Cortex of kidney (tissue), 1 donor: ENCODE data around the gene GNG2.

Experiments used
- DNase-seq: peaks from one replicate; lab custom pipeline; 2025; lab: John Stamatoyannopoulos, UW

The GNG2 gene

DNA sequence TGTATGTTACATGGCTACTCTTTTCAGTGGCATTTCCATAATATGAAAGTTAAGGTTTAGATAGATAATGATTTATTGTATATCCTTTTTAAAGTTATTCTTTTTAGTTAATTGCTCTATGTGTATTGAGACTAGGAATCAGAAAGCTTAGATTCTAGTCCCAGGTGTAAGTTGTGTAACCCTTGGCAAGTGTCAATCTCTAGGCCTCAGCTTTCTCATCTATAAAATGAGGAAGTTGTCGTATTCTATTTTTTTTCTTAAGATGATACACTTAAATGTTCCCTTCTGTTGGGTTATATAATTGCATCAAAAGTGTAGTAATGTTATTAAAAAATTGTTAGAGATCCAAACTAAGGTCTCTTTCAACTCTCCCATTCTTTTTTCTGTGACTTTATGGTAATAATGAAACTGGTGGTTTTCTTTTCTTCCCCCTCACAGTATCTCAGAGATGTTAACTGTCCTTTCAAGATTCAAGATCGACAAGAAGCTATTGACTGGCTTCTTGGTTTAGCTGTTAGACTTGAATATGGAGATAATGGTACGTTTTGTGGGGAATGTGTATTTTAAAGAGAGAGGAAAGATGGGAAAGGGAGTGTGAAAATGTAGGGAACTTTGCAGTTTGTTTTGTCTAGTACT, 133.0 kb downstream of the GNG2 start:
- no peak for DNase-seq

DNA sequence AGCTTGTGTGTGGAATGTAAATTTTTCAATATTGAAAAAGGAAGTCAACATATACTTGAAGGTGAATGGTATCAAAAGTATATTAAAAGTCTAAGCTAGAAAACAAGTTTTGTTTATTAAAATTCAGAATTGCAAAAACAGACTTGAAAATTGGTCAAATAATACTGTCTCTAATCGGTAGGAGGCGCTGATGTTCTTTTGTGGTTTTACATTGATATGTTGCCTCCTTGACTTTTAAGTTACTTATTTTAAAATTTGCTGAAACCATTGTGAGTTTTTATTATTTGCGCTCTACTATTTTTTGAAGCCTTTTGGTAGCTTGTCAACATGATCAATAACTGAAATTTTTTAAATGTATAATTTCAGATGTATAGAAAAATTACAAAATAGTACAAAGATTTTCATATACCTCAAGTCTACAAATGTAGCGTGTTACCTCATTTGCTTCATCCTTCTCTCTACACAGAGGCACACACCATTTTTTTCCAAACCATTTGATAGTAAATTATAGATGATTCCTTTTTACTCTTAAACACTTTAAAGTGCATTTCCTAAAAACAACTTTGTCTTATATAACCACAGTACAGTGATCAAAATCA, 135.8 kb downstream of the GNG2 start:
- no peak for DNase-seq

DNA sequence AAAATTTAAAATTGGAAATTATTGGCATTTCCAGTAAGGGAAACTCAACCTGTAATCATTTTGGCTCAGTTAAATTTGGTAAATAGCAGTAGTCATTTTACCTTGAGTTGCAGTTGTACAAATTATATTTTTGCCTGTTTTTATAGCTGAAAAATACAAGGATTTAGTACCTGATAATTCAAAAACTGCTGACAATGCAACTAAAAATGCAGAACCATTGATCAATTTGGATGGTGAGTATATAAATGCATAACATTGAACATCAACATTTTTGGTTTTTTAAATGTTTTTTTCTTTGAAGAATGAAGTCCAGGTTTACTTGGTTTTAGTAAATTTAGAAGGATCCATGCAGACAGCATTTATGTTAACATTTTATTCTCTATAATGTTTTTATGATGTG, 137.9 kb downstream of the GNG2 start:
- DNase-seq, result no peak

DNA sequence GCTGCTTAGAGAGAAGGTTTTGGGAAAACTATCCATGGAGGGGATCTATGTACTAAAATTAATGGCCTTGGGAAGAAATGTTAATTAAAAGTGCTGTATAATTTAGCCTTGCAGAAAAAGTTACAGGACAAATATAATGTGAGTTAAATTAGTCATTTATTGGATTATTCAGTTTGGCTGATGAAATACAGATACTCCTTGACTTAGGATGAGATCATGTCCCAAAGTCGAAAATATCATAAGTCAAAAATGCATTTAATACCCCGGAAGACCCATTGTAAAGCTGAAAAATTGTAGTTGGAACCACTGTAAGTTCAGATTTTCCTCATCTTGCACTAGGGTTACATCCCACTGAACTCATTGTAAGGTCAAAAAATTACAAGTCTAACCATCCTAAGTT, 138.7 kb downstream of the GNG2 start:
- no peak for DNase-seq

DNA sequence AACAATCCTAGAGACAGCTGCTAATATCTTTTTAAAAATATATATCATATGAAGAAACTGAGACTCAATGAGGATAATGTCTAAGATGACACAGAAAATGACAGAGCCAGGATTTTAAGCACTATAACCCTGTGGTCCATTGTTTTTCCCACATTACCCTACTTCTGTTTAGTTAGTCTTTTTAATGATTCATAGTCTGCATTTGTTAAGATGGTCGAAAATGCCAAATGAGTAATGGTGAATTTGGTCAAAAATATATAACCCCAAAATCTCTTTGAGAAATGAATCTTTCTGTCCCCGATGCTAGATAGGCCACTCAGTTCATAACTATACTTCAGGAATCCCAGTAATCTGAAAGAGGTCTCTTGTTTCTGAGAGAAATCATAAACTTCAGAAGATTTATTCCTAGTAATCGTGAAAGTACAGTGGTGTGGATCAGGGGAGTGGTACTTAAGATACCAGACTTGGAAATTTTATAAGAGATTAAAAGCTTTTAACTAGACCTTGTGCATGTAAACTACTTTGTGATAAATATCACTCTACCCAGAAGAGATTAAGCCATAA, 139.7 kb downstream of the GNG2 start:
- DNase-seq, result no peak

DNA sequence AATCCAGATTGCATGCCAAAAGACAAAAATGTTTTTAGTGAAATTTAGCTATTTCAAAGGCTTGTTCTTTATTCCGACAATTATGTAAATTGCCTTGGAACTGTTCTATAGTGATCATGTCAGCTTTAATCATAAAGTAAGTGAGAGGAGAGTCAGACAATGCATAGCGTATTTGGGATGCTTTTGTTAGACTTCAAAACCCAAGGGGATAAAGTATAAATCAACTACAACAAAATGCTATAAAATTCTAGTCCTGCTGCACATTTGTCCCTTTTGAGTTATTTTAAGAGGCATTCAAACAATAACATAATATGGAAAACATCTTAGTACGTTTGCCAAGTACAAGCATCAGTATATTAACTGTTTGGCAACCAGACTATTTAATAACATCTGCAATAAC, 140.3 kb downstream of the GNG2 start:
- no peak for DNase-seq

DNA sequence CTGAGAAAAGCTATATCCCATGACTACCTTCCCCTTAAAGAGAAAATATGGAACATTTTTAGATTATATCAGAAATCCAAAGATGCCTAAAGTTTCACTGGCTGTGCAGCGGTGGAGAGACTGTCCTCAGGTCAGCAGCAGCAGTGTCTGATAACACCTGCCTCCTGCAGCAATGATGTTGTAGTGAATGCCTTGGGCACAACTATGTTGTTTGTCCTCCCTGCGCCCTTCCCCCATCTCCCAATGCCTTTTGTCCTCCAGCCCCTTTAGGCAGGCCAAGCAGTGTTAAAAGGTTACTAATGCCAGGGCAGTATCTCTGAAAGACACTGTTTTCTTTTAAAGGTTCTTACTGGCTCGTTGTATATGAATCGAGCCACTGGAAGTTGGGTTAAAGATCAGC, 142.1 kb downstream of the GNG2 start:
- no peak for DNase-seq

DNA sequence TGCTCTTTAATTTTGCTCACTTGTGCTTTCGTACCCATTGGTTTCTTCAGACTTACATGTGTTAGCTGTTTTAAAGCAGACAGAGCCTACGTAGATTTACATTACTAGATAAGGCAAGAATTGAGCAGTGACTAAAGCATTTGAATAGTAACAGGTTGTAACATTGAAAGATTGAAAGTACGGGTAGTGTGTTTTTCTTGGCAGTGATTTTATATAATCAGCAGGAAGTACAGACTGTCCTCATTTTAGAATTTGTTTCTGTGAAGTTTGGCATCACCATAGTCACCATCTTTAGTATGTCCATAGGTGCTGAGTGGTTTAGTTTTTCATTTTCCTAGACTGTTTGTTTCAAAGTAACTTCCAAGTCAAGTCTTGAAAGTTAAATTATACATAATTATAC, 142.9 kb downstream of the GNG2 start:
- no peak for DNase-seq

GRCh38 chr14:52005625-52006024, 145.2 kb downstream of the GNG2 start:
- no peak for DNase-seq

GRCh38 chr14:52006361-52006760, 145.9 kb downstream of the GNG2 start:
- no peak for DNase-seq

DNA sequence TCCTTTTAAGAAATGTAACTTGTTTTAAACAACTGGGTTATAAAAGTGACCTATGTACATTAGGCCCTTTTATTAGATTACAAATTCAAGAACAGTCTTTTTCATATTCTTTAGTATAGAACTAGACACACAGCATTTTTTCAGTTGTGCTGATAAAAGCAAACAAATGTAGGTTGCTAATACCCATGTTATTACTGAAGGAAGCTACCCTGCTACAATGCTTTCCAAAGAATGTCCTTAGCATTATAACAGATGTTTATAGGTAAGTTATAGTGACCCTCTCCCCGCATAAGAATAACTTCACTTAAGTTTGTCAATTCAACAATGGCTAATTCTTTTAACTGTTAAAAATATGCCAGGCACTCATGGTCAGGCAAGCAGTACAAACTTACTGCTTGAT, 146.8 kb downstream of the GNG2 start:
- DNase-seq, result no peak

DNA sequence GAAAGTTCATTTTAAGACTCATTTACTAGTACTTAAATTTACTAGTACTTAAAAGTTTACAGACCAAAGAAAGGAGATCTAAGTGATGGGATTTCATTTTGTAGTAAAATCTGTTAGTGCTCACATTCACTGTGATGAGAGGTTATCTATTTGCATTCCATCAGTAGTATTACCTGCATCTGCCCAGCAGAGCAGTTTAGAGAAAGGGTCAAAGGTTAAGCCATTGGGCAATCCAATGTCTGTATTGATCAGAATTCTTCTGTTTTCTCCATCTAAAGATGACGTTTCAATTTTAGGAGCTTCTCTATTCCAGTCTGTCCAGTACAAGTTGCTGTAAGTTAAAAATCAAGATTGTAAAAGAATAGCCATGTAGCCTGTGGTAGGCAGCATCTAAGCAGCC, 147.2 kb downstream of the GNG2 start:
- no peak for DNase-seq

DNA sequence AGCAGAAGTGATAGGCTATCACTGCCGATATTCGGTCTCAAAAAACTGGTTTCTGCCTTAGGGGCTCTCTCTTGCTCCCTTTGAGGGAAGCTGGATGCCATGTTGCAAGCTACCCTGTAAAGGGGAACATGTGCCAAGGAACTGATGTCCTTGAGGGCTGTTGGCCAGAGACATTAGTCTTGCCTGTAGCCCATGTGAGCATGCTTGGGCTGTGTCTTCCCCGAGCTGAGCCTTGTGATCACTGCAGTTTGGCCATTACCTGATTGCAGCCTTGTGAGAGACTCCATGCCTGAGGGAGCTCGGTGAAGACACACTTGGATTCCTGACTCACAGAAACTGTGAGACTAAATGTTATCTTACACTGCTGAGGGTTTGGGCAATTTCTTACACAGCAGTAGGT, 147.7 kb downstream of the GNG2 start:
- DNase-seq, result no peak

DNA sequence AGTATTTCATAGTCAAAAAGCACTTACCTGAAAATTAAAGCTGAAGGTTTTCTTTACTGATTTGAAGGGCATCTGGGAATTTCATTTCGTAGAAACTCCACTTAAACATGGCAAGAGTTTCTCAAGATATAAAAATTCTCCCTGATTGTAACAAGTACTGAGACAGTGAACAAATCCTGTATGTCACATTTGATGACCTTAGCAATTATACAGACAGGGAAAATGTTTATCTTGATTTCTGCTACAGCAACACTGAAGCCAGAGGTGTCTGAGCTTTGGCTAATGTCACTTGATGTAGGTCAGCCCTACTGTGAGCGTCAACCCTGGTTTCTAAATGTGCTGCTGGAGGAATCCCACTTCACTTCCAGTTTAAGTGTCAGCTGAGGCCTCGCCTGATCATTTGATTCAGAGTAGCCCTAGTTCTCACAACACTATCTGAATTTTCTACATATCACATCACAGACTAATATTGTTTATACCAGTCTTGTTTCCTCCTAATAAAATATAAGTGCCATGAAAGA, 149.8 kb downstream of the GNG2 start:
- DNase-seq, result no peak

DNA sequence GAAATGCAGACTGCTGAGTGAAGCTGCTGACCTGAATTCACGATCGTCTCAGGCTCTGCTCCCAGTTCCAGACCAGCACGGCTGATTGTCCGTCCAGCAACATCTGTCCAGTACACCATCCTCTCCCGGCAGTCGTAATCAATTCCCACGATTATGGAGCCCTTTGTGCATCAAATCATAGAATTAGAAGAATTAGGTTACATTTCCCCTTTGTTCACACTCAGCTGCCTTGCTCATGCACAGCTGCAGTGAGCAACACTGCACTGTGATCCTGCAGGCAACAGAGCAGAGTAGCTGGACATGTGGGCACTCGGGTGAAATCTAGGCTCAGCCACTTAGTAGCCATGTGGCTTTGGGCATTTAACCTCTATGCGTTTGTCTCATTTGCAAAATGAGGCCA, 151.1 kb downstream of the GNG2 start:
- no peak for DNase-seq

GRCh38 chr14:52012635-52013034, 152.2 kb downstream of the GNG2 start:
- no peak for DNase-seq

DNA sequence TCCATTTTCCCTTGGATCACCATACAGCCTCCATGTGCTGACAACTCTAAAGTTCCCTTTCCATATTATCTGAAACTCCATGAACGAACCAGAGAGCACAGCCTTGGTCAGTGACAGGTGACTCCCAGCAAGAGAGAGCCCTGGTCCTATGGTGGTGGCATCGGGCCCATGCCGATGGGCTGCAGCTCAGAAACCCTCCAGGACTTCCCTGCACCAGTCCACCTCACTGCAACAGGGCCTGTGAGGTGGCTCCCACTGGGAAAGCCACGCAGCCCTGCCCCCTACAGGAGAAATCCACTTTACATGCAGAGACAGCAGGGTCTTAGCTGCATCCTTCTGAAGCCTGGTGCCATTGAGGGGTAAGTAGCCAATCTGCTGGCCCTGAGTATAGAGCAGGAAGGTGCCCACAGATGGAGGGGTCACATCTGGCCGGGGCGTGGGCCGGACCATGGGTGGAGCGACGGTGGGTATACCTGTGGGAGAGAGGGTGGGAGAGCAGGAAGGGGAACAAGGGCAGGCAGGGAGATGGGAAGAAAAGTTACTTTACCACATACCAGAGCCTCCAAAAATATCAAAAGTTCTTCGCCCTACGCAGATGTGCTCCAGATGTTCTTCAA, 153.7 kb downstream of the GNG2 start:
- no peak for DNase-seq

DNA sequence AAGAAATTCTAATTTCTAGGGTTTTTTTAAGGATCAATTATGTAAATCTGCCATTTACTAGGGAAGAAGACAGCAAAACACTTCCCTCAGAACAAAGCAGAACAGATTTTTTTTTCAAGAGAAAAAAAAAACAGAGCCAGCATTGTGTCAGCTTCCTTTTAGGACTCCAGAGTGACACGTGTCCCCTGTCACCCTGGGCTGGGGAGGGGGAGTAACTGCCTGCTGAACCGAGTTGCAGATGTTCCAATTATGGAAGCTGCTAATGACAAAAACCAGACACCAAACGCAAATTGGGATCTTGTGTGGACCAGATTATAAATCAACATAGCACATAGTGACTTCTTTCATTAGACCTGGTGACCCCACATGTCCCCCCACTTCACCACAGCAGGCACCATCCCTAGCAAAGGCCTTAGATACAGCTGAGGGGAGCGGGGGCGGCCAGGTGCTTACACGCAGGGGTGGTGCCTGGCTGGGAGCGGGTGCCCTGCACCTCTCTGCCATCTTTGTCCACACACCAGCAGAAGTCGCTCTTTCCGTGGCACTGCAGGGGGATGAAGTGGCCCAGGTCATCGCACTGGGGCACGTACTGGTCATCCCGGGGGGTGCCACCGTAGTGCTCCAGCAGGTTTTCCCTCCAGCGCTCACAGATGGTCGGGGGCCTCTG, 154.3 kb downstream of the GNG2 start:
- DNase-seq, result no peak

DNA sequence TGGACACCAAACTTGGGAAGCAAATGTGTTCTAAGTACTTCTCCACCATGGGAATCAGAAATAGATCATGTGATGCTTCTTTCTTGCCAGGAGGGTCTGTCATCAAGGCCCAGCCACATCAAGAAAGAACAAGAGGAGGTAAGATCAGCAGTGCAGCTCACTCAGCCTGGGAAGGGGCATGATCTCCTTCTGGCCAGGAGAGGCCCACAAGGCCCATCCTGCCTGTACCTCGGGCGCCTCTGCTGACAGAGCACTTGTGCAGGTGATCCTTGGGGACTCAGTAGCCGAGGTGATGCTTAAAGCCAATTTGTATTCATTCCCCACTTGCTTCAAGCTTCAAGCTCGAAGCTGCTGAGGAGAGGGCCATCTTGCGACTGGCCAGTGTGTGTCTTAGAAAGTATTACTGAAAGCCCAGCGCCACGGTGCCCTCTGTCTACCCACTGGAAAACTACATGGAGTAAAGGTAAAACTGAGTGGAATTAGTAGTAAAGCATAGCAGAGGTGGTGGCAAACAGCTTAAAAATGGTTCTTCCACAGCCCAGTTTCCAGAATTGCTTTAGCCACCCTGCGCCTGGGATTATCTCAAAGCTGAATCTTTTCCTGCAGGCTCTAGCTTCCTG, 155.1 kb downstream of the GNG2 start:
- no peak for DNase-seq

DNA sequence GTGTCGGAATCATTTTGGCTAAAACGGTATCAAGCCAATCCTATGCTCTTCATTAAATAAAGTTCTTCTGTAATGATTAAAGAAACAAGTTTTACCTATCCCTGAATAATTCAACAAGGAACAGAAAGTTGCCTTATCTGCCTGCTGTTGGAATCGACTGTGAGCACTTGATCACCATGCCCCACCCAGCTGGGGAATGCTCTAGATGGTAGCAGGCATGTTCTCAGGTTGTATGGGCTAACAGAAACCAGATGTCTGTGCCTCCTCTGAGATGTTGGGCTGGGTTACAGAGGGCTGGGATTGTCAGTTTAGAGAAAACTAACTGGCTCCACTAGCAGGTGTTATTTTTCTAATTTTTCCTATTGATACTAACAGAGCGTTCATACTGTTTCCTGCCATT, 157.8 kb downstream of the GNG2 start:
- DNase-seq, result no peak

- no peak for DNase-seq
Observed at GRCh38 chr14:52018970-52019369, 158.6 kb downstream of the GNG2 start.
